ENCODE data around the gene INF2. TPM values are rescaled to one million over a fixed set of nuclear protein-coding genes. Genes with fewer than 3 reads are reported as not detected.

The INF2 gene
- total RNA-seq, 1 experiment from 2014 or later, result 58.3 TPM

- H3T11ph ChIP-seq (ENCODE audit: low read length), result no peak overlapping the region
- H2AFZ ChIP-seq (ENCODE audit: low read length), result no peak overlapping the region
- H3K36me3 Mint-ChIP-seq (ENCODE audit: insufficient read depth in 1 of 3, low read depth in 3 of 3), result no peaks in the 10 kb centered on the region; a peak in 4 of 7 replicates
- H3K9me3 Mint-ChIP-seq, result peaks cover 0 to 8% of the 10 kb centered on the region in 2 experiments; a peak in 2 of 5 replicates
- H3K23ac ChIP-seq (ENCODE audit: insufficient read length, low read depth, low read length), result no peak overlapping the region
- H3K4me2 ChIP-seq (ENCODE audit: insufficient read depth, insufficient read length, low read length), result no peak overlapping the region
- peaks cover 31 to 55% of the 10 kb centered on the region in 2 experiments for H3K4me1 Mint-ChIP-seq
- TF ChIP-seq CTCF (conservative IDR thresholded peaks at IDR 0.05), result no peak
- H3K4me1 ChIP-seq (ENCODE audit: insufficient read depth, low read length), result peaks cover 6% of the 10 kb centered on the region; the same call in 1 of the 2 replicates
- H4K20me1 ChIP-seq (ENCODE audit: control insufficient read depth, insufficient read depth, insufficient read length), result no peaks in the 10 kb centered on the region
- H3K27me3 ChIP-seq (ENCODE audit: insufficient read depth, low read length), result no peaks in the 10 kb centered on the region
- WGBS (ENCODE audit: extremely low coverage, insufficient read length, low lambda C conversion rate), result 100% methylated on average over 1 of the region's 2 CpGs
- H3K27ac ChIP-seq (ENCODE audit: insufficient read length, low read depth, low read length), result no peak overlapping the region
- peaks cover 2% of the 10 kb centered on the region; the same call in 1 of the 2 replicates for H3K79me2 ChIP-seq (ENCODE audit: insufficient read depth, low read length)
- no peak overlapping the region for H3K4me3 Mint-ChIP-seq
- peaks cover 5% of the 10 kb centered on the region for H3K79me1 ChIP-seq (ENCODE audit: insufficient read depth, low read depth, low read length, poor library complexity, severe bottlenecking)
- H3K56ac ChIP-seq (ENCODE audit: insufficient read length, low read depth, low read length), result no peak overlapping the region
- no peak overlapping the region for H2BK15ac ChIP-seq (ENCODE audit: low read depth, low read length)
- no peak overlapping the region for H2BK5ac ChIP-seq (ENCODE audit: insufficient read length, low read length)
- no peak overlapping the region for H4K8ac ChIP-seq (replicated peaks; ENCODE audit: insufficient read length, low read depth, low read length)
- H3K27ac Mint-ChIP-seq, result no peak overlapping the region; a peak in 1 of 7 replicates
- H2BK20ac ChIP-seq (ENCODE audit: low read depth, low read length, poor library complexity, severe bottlenecking), result no peak overlapping the region
- H3K14ac ChIP-seq (ENCODE audit: insufficient read depth, low read length), result no peak overlapping the region
- H4K5ac ChIP-seq (ENCODE audit: insufficient read length, low read depth, low read length), result no peak overlapping the region
- no peak overlapping the region for H2AK5ac ChIP-seq (ENCODE audit: insufficient read length, low read length)
- H3K9me3 ChIP-seq (ENCODE audit: control insufficient read depth, low read depth, low read length), result no peaks in the 10 kb centered on the region
- no peak overlapping the region for H3K9ac ChIP-seq (ENCODE audit: extremely low read depth, insufficient read length, low read length)
- peaks cover 6% of the 10 kb centered on the region for H3K27me3 Mint-ChIP-seq (ENCODE audit: low read depth)
- H3K23me2 ChIP-seq (ENCODE audit: insufficient read length, low read depth, low read length, poor library complexity, severe bottlenecking), result peaks cover 9% of the 10 kb centered on the region
- no peak overlapping the region for H3K4ac ChIP-seq (ENCODE audit: low read depth, low read length)
- H2BK120ac ChIP-seq (ENCODE audit: low read depth, low read length, poor library complexity, severe bottlenecking), result no peak overlapping the region
- H2BK12ac ChIP-seq (ENCODE audit: insufficient read length, low read depth, low read length), result no peak overlapping the region
- H3K18ac ChIP-seq (ENCODE audit: insufficient read length, low read depth, low read length), result no peak overlapping the region
- H4K91ac ChIP-seq (ENCODE audit: insufficient read length, low read depth, low read length), result no peak overlapping the region
- DNase-seq, result no peak
Observed at GRCh38 chr14:104685998-104686610, 3.3 kb upstream of the INF2 start.

All from H9 (cell line).